CD4-positive, alpha-beta T cell treated with Interleukin-4 for 4 hours (primary cell): Measurements from ENCODE around the gene WDR90.

Experiments
- DNase-seq: peaks from one replicate; pipeline ENCODE4 v3.0.0-alpha.2; 2020

Gene WDR90

GRCh38 chr16:710500-711075 is 61.4 kb downstream of the WDR90 start:
- DNase-seq: no peak

GRCh38 chr16:711084-711483 is 61.9 kb downstream of the WDR90 start:
- DNase-seq: no peak

DNA sequence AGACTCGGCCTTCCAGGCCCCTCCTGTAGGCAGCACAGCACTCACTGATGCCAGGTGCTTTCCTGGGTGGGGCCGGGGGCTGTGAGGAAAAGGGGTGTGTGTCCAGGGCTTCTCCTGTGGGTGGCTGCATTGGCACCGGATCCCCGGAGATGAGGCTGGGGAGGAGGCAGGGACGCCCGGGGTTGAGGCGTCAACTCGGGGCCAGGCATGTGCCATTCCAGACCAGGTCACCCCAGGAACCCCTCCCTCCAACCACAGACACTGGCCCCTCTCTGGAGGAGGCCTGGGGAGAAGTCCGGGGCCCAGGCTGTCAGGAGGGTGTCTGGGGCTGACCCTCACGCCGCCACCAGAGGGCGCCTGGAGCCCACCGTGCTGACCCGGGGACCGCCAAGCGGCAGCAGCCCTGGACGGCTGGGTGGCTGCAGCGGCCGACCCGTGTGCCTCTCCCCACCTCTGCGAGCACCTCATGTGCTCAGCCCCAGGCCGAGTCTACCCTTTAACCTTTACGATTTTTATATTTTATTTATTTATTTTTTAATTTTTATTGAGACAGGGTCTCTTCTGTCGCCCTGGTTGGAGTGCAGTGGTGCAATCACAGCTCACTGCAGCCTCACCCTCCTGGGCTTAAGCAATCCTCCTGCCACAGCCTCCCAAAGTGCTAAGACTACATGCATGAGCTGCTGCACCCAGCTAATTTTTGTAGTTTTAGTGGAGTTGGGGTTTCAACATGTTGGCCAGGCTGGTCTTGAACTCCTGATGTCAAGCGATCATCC is 62.6 kb downstream of the WDR90 start:
- DNase-seq: peak; percentile 63

DNA sequence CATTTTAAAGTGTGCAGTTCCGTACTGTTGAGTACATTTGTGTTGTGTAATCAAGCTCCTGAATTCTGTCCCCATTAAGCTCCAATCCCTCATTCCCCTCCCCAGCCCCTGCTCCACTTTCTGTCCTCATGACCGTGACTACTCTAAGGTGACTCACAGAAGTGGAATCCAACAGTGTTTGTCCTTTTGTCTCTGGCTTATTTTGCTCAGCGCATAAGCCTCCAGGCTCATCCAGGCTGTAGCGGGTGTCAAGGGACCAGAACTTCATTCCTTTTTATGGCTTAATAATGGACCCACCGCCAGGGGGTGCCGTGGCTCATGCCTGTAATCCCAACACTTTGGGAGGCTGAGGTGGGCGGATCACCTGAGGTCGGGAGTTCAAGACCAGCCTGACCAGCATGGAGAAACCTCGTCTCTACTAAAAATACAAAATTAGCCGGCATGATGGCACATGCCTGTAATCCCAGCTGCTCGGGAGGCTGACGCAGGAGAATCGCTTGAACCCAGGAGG is 63.6 kb downstream of the WDR90 start:
- DNase-seq: peak; percentile 27

DNA sequence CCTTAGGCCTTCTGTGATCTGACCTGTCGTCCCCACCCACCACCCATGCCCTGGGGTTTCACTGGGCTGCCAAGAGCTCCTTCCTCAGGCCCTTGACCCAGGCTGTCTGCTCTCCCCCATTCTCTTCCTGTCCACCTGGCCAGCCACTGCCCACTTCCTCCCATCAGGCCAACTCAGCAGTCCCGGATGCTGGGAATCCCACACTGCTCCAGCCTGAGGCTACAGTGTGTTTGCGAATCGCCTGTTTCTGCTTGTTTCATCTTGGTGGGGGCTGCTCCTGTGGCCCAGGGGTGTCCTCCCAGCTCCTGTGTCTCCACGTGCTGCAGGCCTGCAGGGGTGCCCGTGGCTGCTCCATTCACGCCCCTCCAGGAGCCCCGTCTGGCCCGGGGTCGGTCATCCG is 64.9 kb downstream of the WDR90 start:
- DNase-seq: no peak

DNA sequence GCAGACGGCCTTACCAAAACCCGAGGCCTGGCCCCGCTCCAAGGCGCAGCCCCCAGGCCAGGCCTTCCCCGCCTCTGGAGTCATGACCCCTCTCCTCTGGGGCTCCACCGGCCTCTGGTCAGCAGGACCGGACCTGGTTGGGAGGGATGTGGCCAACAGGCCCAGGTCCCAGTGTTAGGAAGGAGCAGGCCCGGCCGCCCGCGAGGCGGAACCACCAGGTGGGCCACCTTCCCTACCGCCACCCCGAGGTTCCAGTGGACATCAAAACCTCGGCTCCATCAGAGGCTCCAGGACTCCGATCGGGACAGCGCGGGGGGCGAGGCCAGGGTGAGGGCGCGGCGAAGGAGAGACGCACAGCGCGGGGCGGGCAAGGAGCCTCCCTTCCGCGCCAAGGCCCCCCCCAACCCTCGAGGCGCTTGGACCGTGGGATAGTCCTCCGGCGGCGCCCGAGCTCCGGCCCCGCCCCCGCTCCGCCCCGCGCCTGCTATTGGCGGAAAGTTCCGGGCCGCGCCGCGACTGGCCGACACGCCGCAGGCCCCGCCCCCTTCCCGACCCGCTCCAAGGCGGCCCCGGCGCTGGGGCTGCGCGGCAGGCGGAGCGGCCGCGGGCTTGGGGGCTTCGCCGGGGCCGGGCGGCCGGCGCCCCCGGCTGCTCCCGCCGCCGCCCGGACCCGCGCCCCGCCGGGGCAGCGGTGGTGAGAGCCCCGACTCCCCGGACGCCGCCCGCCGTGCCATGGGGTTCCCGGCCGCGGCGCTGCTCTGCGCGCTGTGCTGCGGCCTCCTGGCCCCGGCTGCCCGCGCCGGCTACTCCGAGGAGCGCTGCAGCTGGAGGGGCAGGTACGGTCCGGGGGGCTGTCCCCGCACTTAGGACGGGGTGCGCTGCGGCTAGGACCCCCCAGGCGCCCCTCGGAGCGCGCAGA is 65.7 kb downstream of the WDR90 start, which contains the start of gene METRN:
Gene METRN (plus strand): TSS at position 561 of the 919 bp plus-strand sequence. CDS start 172 bp downstream, at position 733.
- DNase-seq: peak; percentile 79

GRCh38 chr16:715477-716199 is 66.5 kb downstream of the WDR90 start:
- DNase-seq: no peak

GRCh38 chr16:716200-716568 is 67.0 kb downstream of the WDR90 start:
- no peak for DNase-seq

DNA sequence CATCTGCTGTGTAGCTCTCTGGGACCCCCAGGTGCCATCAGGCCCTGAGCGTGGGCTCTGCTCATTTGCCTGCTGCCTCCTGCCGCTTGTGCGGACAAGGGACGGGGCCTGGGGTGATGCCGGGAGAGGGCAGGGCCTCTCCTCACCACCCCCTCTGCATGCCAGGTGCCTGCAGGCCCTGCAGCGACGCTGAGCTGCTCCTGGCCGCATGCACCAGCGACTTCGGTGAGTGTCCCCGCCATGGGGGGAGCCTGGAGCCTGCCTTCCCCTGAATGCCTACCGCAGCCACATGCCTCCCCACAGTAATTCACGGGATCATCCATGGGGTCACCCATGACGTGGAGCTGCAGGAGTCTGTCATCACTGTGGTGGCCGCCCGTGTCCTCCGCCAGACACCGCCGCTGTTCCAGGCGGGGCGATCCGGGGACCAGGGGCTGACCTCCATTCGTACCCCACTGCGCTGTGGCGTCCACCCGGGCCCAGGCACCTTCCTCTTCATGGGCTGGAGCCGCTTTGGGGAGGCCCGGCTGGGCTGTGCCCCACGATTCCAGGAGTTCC is 67.7 kb downstream of the WDR90 start:
- DNase-seq: no peak
